ENCODE data around the gene TBC1D20.

TBC1D20 gene

GRCh38 chr20:409697-410559 lies 52.4 kb downstream of the TBC1D20 start:
- peak overlapping the region; percentile 97 for H3K27ac ChIP-seq
- TF ChIP-seq CTCF (conservative IDR thresholded peaks at IDR 0.05) = no peak

GRCh38 chr20:408843-409696 lies 53.3 kb downstream of the TBC1D20 start:
- TF ChIP-seq CTCF (conservative IDR thresholded peaks at IDR 0.05) = no peak
- H3K27ac ChIP-seq = peak overlapping the region; percentile 97

DNA sequence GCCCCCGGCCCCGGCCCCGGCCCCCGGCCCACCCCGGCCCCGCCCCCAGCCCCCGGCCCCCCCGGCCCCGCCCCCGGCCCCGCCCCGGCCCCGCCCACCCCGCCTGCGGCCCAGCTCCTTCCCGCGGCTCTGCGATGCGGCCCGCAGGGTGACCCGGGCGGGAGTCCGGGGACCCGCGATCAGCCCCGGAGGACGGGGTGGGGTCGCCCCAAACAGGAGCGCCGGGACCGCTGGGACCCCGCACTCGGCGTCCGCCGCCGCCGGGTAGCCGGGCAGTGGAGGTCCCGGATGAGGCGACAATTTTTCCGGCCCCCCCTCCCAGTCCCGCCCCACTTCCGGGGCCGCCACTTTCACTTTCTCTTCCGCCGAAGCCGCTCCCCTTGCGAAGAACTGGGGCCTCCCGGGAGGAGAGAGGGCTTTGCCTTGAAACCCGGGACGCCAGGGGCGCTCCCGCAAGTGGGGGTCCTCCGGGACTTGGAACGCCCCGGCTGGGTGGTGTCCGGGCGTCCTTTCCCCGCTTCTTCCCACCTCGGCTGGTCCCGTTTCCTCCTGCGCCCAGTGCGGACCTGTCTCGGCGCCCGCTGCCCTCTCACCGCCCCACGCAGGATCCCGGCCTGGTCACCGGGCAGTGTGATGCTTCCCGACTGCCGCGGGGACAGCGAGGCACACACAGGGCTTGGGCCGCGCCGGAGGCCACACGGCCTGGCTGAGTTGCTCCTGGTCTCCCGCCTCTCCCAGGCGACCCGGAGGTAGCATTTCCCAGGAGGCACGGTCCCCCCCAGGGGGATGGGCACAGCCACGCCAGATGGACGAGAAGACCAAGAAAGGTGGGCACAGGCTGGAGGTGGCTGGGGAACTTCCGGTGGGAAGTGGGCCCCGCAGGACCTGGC lies 54.1 kb downstream of the TBC1D20 start, which contains the start of gene RBCK1:
TSS of gene RBCK1 (plus strand) at position 347 of the 890 bp plus-strand sequence. CDS start at position 806, 459 bp downstream.
- H3K27ac ChIP-seq = peak within 1 kb of the TSS; percentile 97

DNA sequence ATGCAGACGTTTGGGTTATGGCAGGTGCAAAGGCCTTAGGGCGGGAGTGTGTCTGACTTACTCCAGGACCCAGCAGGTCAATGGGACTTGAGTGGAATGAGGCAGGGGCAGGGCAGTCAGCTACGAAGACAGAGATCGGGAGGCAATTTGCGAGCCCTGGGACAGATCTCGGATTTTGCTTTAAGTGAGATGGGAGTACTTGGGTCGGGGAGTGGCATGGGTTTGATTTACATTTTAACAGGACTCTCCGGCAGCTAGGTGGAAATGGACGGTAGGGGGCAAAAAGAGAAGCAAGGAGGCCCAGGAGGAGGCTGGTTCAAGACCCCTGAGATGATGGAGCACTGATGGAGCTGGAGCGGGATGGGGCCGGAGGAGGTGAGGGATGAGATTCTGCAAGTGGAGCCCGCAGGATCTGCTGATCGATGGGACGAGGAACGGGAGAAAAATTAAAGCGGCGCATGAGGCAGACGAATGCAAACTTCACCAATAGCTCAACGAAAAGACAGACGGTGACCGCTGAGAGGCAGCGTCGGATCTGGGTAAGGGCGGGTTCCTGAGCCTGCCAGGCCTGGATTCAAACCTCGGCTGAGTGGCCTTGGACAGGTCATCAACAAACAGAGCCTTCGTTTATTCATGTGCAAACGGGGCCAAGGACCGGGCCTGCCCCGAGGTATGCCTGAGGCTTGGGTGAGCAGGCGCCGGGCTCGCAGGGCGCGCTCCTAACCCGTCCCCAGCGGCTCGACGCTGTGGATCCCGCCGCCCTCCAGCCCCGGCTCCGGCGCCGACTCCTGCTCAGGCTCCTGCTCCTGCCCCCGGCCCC lies 55.0 kb downstream of the TBC1D20 start:
- peak overlapping the region; percentile 97 for H3K27ac ChIP-seq
- peak; percentile 38 for TF ChIP-seq CTCF (conservative IDR thresholded peaks at IDR 0.05)

More for the DNA sequence above, 54.1 kb downstream of the TBC1D20 start, which contains the start of gene RBCK1:
- no peak for TF ChIP-seq CTCF (conservative IDR thresholded peaks at IDR 0.05)

DNA sequence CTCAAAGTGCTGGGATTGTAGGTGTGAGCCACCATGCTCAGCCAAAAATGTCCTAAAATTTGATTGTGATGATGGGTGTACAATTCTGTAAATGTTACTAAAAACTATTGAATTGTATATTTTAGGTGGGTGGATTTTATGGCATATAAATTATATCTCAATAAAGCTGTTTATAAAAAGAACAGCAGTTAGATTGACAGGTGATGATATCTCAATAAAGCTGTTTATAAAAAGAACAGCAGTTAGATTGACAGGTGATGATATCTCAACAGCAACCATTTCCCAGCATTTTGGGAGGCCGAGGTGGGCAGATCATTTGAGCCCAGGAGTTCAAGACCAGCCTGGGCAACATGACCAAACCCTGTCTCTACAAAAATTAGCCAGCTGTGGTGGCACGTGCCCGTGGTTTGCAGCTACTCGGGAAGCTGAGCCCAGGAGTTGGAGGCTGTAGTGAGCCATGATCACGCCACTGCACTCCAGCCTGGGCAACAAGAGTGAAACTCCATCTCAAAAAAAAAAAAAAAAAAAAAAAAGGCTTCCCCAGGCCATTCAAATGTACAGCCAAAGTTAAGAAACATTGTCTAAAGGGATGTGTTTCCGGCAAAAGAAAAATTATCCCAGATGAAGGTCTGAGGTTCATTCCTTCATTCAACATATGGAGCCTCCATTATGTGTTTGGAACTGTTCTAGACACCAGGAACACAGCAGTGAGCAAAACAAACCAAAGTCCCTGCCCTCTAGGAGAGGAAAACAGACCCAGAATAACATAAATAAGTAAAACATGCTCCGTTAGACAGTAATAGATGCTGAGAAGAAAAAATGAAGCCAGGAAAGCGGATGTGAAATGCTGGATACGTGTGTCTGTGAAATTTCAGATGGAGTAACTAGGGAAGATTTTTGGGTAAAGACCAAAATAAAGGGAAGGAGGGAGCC lies 55.9 kb downstream of the TBC1D20 start:
- peak overlapping the region; percentile 97 for H3K27ac ChIP-seq
- no peak for TF ChIP-seq CTCF (conservative IDR thresholded peaks at IDR 0.05)

- H3K27ac ChIP-seq = peak overlapping the region; percentile 5; the same call in 1 of the 2 replicates
- no peak for TF ChIP-seq CTCF (conservative IDR thresholded peaks at IDR 0.05)
Measured at GRCh38 chr20:404088-404487, 58.2 kb downstream of the TBC1D20 start.
